Measurements from ENCODE around the gene SOX9.
A peak's percentile ranks its signal among the peaks of the same experiment; 100 is the strongest.
"Not testable (repeated sequence)": the region's sequence is repeated elsewhere in the genome, so short reads cannot be mapped to it uniquely, and the experiment has no call there.

Gene SOX9

GRCh38 chr17:72110231-72110941 is 10.4 kb upstream of the SOX9 start:
- intact Hi-C loops (cut with DNase I): loop anchor here (5.0 to 10.0 kb wide), 2 partner anchors 638 to 1346 kb away; no protein-coding TSS in a partner anchor
- DNase-seq: peak in 3 of 42 donors; percentile 22 to 40 (median 39)

DNA sequence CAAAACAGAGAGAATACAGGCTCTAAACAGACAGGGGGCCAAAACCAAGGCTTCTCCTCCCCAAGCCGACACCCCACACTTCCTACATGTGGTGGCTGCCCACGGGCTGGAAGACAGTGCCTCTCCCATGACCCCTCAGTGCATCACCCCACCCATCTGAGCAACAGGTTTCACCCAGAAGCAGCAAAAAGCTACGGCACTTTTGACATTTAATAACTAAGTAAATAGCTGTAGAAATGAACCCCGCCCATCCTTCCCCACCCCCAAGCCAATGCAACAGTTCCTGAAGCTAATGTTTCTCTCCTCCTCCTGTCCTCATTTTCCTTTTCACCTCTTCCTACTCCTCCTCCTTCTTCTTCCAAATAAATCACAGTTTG is 9.9 kb upstream of the SOX9 start:
- peak in 1 of 42 donors; percentile 25 for DNase-seq

DNA sequence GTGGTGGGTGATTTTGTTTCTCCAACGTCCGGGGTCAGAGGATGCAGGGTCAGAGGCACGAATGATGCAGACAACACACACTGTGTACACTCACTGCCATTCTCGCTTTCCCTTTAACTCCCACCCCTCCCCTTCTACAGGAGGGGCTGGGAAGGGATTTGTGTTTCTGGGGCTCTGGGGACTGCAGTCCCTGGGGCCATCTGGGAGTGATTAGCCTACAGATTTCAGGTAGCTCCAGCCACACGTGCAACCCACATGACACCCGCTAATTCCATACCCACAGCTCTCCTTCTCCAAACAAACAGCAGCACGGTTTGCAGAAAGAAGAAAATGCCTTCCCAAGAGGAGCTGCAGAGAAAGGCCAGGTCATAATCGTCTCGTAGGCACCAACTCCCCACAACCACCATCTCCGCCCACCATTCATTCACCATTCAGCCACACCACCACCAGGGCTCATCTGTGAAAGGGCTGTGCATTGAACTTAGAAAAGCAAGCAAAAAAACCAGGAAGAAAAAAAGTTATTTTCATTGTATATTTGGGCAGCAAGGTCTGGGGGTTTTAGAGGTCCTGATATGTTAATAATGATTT is 9.4 kb upstream of the SOX9 start:
- no peak for DNase-seq
- intact Hi-C loops (cut with DNase I): loop anchor here (5.0 to 10.0 kb wide), 2 partner anchors 639 to 1347 kb away; no protein-coding TSS in a partner anchor

More for the DNA sequence above, 9.9 kb upstream of the SOX9 start:
- intact Hi-C loops (cut with DNase I): loop anchor here (5.0 to 10.0 kb wide), 2 partner anchors 639 to 1346 kb away; no protein-coding TSS in a partner anchor

DNA sequence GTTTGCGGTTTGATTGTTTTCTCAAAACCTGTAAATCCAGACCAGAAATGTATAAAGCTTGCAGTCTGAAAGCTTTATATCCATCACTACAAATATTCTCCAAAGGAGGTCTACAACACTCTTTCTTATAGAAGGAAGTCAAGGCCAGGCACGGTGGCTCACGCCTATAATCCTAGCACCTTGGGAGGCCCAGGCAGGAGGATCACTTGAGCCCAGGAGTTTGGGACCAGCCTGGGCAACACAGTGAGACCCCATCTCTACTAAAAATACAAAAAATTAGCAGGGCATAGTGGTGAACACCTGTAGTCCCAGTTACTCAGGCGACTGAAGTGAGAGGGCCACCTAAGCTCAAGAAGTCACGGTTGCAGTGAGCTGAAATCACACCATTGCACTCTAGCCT is 8.9 kb upstream of the SOX9 start:
- DNase-seq: not testable (repeated sequence)
- intact Hi-C loops (cut with DNase I): loop anchor here (5.0 to 10.0 kb wide), 2 partner anchors 640 to 1347 kb away; no protein-coding TSS in a partner anchor

GRCh38 chr17:72113751-72114150 is 7.1 kb upstream of the SOX9 start:
- intact Hi-C loops (cut with DNase I): loop anchor here (5.0 to 10.0 kb wide), 2 partner anchors 641 to 1349 kb away; no protein-coding TSS in a partner anchor

GRCh38 chr17:72115781-72116525 is 4.9 kb upstream of the SOX9 start:
- DNase-seq: no peak
- intact Hi-C loops (cut with DNase I): loop anchor here (10.0 kb wide), 1 partner anchor 1351 kb away; no protein-coding TSS in a partner anchor

More at GRCh38 chr17:72113751-72114150, 7.1 kb upstream of the SOX9 start:
- no peak for DNase-seq

DNA sequence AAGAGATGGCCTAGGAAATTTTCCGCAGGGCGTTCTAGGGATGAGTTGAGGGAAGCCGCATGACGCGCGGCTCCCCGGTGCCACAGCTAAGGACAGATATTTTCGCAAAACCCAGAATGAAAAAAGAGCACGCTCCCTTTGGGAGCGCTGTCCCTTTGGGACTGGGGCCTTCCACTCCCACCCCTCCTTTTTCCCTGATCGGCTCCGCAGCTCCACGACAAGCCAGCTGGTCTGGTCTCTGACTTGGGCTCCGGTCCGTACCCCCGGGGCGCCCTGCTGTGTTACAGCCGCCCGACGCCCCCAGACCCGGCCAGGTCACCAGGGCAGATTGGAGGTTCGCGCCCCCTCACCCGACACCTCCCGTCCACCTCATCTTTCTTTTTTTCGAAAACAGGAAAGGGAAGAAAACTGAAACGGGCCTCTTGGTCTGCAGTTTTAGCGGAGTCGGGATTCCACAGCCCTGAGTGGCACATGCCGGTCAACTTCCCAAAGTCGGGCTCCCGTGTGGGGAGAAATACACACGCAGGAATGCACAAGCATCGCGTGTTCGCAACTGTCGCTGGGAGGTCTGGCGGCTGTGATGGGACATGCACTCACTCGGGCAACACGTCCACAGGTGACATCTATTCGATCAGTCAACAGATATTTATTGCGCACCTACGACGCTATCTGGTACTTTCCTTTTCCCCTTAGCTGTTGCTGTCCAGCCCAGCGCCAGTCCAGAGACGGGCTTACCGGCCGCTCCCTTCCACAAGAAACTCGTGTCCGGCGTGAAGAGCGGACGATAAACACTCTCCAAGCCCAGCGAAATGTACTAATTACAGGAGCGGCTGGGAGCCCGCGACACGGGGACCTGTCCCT is 3.9 kb upstream of the SOX9 start:
- intact Hi-C loops (cut with DNase I): loop anchor here (10.0 kb wide), 1 partner anchor 1352 kb away; no protein-coding TSS in a partner anchor
- DNase-seq: peak in 2 of 42 donors; percentile 26 to 49

GRCh38 chr17:72117535-72118334 is 3.1 kb upstream of the SOX9 start:
- intact Hi-C loops (cut with DNase I): loop anchor here (10.0 kb wide), 1 partner anchor 1353 kb away; no protein-coding TSS in a partner anchor
- peak in 36 of 42 donors; percentile 20 to 67 (median 43) for DNase-seq

DNA sequence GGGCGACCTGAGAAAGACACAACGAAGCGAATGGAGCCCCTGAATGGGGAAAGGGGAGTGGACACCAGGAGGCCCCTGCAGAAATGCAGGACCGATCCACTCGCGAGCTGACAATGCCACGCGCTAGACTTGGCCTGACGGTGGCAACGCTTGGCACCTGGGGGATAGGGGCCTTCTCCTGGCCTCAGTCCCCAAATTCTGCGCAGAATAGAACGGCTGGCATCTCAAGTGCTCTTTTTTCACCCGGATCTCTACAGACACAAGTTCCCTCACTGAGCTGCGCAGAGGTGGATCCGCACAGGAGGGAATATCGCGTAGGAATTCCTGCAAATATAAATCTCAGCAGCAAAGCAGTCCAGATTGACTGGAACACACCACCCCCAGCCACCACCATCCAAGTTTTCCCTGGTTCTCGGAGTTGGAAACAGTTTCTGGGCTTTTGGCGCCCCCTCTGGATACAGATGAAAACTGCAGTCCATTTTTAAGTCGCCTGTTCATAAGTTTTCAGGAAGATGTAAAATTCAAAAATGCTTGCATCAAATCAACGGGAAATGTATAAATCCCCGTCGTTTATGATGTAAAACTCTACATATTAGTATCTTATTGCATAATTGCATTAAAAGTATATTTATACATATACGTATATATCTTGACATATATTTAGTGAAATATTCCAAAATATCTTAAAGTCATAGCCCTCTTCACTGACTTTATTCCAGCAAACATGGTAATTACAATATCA is 2.3 kb upstream of the SOX9 start:
- DNase-seq: peak; percentile 68 to 95 (median 84)
- intact Hi-C loops (cut with DNase I): loop anchor here (10.0 kb wide), 1 partner anchor 1354 kb away; no protein-coding TSS in a partner anchor

DNA sequence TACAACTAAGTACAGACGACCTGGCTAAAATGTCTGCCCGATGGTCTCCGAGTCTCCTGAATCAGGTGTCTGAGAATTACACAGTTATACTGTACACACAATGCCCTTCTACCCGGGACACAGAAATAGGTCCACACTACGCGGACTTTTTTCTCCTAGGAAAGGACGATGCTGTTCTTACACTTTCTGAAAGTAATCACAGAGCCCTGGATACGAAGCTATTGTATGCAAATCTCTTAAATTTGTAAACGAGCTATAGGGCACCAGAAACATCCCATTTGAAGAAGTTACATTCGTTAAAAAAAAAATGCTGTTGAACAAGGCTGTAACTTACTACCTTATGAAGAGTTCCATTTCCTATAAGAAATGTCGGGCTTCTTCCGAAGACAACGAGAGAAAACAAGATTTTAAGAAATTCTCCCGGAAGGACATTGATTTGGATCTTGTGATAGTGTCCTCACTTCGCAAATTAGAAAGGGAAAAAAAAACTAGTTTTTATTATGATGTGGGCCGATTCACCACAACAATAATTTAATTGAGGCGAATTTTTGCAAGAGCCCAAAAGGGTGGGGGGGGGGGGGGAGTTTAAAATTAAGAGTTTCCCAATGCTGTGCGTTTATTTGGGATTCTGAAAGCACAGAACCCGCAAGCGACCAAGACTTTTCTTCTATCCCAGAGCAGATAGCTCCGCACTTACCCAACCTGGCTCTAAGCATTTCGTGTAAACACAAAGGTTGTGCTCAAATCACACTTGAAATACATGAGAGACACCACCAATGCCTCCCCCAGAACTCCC is 1.5 kb upstream of the SOX9 start:
- DNase-seq: no peak
- intact Hi-C loops (cut with DNase I): loop anchor here (10.0 kb wide), 1 partner anchor 1354 kb away; no protein-coding TSS in a partner anchor

GRCh38 chr17:72119873-72120641 is 763 bp upstream of the SOX9 start:
- DNase-seq: peak in 40 of 42 donors; percentile 40 to 83 (median 60)
- intact Hi-C loops (cut with DNase I): loop anchor here (10.0 kb wide), 2 partner anchors 55 to 1355 kb away; no protein-coding TSS in a partner anchor

DNA sequence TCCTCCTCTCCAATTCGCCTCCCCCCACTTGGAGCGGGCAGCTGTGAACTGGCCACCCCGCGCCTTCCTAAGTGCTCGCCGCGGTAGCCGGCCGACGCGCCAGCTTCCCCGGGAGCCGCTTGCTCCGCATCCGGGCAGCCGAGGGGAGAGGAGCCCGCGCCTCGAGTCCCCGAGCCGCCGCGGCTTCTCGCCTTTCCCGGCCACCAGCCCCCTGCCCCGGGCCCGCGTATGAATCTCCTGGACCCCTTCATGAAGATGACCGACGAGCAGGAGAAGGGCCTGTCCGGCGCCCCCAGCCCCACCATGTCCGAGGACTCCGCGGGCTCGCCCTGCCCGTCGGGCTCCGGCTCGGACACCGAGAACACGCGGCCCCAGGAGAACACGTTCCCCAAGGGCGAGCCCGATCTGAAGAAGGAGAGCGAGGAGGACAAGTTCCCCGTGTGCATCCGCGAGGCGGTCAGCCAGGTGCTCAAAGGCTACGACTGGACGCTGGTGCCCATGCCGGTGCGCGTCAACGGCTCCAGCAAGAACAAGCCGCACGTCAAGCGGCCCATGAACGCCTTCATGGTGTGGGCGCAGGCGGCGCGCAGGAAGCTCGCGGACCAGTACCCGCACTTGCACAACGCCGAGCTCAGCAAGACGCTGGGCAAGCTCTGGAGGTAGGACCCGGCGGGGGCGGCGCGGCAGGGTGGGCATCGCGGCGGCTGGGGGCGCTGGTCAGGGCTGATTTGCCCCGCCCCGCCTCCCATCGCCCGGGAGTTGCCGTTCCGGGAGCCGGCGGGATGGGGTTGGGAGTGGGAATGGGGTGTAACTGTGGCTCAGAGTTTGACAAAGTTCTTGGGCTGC is 567 bp downstream of the SOX9 start:
- peak in 37 of 42 donors; percentile 20 to 77 (median 56) for DNase-seq
- intact Hi-C loops (cut with DNase I): loop anchor here (10.0 kb wide), 1 partner anchor 53 kb away; no protein-coding TSS in a partner anchor

GRCh38 chr17:72122010-72122764 is 1.4 kb downstream of the SOX9 start:
- peak in 13 of 42 donors; percentile 18 to 71 (median 49) for DNase-seq
- intact Hi-C loops (cut with DNase I): loop anchor here (10.0 kb wide), 1 partner anchor 53 kb away; no protein-coding TSS in a partner anchor

Measured in head of caudate nucleus (tissue), 42 donors.